ENCODE measurements around the gene SMC6.

DNA sequence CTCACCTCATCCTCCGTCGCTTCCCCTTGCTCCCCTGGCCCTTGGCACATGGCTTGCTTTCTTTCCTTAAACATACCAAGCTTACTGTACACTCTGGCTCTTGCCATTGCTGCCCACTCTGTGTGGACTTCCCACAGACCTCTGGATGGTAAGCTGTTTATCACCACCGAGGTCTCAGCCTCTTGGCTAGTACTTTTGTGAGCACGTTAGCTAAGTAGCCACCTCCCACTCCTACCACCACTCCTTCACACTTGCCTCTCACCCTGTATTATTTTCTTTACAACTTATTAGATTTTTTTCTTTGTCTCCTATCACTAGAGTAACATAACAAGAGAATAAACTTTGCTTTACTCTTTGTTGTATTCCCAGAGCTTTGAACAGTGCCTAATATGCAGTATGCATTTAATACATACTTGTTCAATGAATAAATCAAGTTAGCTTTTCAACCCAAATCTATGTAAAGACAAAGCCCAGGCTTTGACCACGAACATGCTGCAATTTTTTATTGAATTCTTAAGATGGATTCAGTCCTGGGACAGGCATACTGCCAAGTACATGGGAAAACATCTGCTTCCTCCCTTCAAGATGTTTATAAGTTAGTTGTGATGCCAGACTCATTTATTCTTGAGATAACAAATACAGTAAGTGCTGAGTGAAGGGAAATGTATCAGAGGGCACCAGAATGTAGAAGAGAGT is 37.7 kb upstream of the SMC6 start:
- TF ChIP-seq, protein P1, sequence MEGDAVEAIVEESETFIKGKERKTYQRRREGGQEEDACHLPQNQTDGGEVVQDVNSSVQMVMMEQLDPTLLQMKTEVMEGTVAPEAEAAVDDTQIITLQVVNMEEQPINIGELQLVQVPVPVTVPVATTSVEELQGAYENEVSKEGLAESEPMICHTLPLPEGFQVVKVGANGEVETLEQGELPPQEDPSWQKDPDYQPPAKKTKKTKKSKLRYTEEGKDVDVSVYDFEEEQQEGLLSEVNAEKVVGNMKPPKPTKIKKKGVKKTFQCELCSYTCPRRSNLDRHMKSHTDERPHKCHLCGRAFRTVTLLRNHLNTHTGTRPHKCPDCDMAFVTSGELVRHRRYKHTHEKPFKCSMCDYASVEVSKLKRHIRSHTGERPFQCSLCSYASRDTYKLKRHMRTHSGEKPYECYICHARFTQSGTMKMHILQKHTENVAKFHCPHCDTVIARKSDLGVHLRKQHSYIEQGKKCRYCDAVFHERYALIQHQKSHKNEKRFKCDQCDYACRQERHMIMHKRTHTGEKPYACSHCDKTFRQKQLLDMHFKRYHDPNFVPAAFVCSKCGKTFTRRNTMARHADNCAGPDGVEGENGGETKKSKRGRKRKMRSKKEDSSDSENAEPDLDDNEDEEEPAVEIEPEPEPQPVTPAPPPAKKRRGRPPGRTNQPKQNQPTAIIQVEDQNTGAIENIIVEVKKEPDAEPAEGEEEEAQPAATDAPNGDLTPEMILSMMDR (IDR thresholded peaks at IDR 0.05): no peak
- TF ChIP-seq POLR2A (IDR thresholded peaks at IDR 0.05): no peak

Measured in adrenal gland (tissue), 5 donors.